Effector memory CD8-positive, alpha-beta T cell (primary cell): ENCODE data around the gene GLP1R.
"Not testable (repeated sequence)": the region's sequence is repeated elsewhere in the genome, so short reads cannot be mapped to it uniquely, and the experiment has no call there.

Experiments
- ATAC-seq: fragments of 150-1000 bp; cut with Tn5 transposase; replicated peaks from 2 replicates; pipeline ENCODE4 v1.10.0; 2021; ENCODE audit warnings: mild to moderate bottlenecking, moderate library complexity
- DNase-seq, 3 experiments: peaks; one replicate each; pipeline ENCODE4 v3.0.0; 2021
- H3K27ac Mint-ChIP-seq, 2 donors: one replicate each; pipeline ENCODE4 v1.8.0; 2022; ENCODE audit warnings: mild to moderate bottlenecking in 2 of 2, mixed read lengths in 2 of 2, moderate library complexity in 2 of 2
- H3K27me3 Mint-ChIP-seq, 2 donors: one replicate each; pipeline ENCODE4 v1.8.0; 2022; ENCODE audit warnings: mixed read lengths in 2 of 2
- H3K36me3 Mint-ChIP-seq: one replicate; pipeline ENCODE4 v1.8.0; 2022; ENCODE audit warnings: mild to moderate bottlenecking, moderate library complexity, mixed read lengths; ENCODE audit not compliant: insufficient read depth
- H3K4me1 Mint-ChIP-seq, 2 donors: one replicate each; pipeline ENCODE4 v1.8.0; 2022; ENCODE audit warnings: low read depth in 2 of 2, mixed read lengths in 2 of 2
- H3K4me3 Mint-ChIP-seq, 2 donors: one replicate each; pipeline ENCODE4 v1.8.0; 2022; ENCODE audit warnings: mild to moderate bottlenecking in 2 of 2, mixed read lengths in 2 of 2, moderate library complexity in 2 of 2
- H3K9me3 Mint-ChIP-seq, 2 donors: one replicate each; pipeline ENCODE4 v1.8.0; 2022; ENCODE audit warnings: mixed read lengths in 2 of 2

GLP1R gene

DNA sequence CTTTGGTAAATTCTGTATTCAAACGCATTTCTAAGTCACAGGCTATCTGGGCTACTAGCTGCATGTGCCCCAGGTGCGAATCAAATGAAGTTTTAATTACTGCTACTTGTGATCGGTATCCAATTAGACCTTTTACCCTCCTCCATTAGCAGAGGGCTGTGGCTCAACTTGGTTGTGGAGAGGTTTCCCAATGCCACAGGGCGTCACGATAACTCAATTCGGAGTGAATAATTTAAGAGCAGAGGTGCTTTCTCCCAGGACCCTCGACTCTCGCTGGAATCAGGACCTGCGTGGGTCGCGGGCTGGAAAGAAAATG lies 65.8 kb downstream of the GLP1R start:
- H3K27me3 Mint-ChIP-seq = no peaks in the 10 kb centered on the region
- H3K4me3 Mint-ChIP-seq = peak overlapping the region; percentile 89 to 95
- peak overlapping the region; percentile 90 to 93 for H3K27ac Mint-ChIP-seq
- H3K36me3 Mint-ChIP-seq = peaks cover 7% of the 10 kb centered on the region
- DNase-seq (no peak), ATAC-seq (peak; percentile 9)
- peaks cover 25 to 34% of the 10 kb centered on the region in 2 donors for H3K4me1 Mint-ChIP-seq
- no peaks in the 10 kb centered on the region for H3K9me3 Mint-ChIP-seq

DNA sequence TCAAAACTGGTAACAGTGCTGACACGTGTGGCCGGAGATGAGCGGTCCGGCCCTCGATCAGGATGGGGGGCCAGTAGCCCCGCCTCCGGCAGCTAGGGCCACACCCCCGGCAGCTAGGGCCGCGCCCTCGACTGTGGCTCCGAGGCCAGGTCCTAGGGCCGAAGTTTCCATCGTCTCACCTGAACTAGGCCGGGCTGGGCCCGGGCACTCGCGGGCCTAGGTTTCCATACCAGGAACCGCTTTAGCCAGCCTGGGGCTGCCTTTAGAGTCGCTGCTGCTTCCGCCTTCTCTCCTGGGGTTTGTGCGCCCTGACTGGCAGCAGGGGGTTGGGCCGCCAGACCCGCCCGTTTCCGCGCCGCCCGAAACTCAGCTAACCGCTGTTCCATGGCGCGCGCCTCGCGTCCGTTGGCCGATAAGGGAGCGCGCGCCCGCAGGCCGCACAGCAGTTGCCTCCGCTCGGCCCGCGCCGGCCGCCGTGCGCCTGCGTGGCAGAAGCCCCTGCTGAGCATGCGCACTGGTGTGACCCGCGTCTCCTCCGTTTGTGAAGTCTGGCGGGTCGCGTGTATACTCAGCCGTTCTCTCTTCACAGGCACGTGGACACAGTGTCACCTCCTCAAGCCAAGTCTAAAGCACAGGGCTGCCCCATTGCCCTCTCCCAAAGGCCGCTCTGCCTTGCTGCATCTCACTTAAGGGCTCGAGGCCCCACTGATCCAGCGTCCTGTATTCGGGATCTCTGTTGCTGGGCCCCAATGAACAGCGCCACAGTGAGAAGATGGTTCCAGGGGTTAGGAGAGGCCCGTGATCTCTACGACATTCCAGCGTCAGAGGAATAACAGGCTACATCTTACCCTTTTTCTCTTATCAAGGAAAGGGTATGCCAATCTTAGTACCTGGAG lies 66.4 kb downstream of the GLP1R start, which contains the start of gene SAYSD1:
TSS of gene SAYSD1 (minus strand) at position 483 of the 896 bp plus-strand sequence. CDS start at position 386, 97 bp downstream.
- Mint-ChIP-seq H3K27me3 (no peaks in the 10 kb centered on the region), H3K4me3 (peak within 1 kb of the TSS; percentile 89 to 95), H3K36me3 (peaks cover 7% of the 10 kb centered on the region), H3K9me3 (no peaks in the 10 kb centered on the region), H3K27ac (peak within 1 kb of the TSS; percentile 90 to 93), H3K4me1 (peaks cover 25 to 34% of the 10 kb centered on the region in 2 donors)
- DNase-seq = peak; percentile 88 to 91 (median 89)
- ATAC-seq = peak; percentile 89

DNA sequence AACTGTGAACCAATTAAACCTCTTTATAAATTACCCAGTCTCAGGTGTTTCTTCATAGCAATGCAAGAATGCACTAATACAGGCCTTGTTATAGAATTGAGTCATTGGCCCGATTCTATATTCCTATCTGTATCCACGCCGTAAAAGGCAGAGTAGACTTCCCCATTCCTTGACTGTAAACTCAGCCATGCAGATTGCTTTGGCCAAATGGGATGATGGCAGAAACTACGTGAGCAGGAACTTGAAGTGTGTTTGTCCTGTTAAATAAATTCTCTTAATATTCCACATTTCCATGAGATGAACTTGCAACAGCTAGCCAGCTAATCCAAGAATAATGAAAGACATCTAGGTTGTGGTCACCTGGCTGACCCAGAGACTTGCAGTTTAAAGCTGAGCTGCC lies 70.3 kb downstream of the GLP1R start:
- H3K9me3 Mint-ChIP-seq = no peaks in the 10 kb centered on the region
- H3K27me3 Mint-ChIP-seq = peaks cover 7 to 18% of the 10 kb centered on the region in 2 donors
- H3K4me3 Mint-ChIP-seq = no peak overlapping the region
- DNase-seq = no peak
- ATAC-seq = no peak
- peaks cover 7% of the 10 kb centered on the region for H3K36me3 Mint-ChIP-seq
- H3K4me1 Mint-ChIP-seq = peaks cover 8 to 11% of the 10 kb centered on the region in 2 donors
- no peak overlapping the region for H3K27ac Mint-ChIP-seq

DNA sequence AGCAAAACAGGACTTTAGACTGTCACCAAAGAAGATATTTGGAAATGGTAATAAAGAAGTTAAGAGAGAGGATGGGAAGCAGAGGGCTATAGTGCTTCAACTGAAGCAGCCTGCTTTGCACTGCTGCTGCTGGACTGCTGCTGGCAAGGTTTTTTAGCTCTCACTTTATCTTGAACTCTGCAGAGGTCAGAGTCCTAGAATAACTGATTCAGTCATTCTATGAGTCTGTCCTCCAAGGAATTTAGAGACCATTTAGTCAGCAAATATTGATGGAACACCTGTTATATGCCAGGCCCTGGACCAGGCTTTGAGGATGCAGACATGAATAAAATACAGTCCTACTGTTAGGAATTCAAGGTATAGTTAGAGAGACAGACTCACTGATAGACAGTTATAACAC lies 75.5 kb downstream of the GLP1R start:
- DNase-seq = no peak
- H3K27me3 Mint-ChIP-seq = peaks cover 20 to 35% of the 10 kb centered on the region in 2 donors
- no peaks in the 10 kb centered on the region for H3K36me3 Mint-ChIP-seq
- no peak overlapping the region for H3K27ac Mint-ChIP-seq
- no peak overlapping the region for H3K4me3 Mint-ChIP-seq
- no peak for ATAC-seq
- H3K4me1 Mint-ChIP-seq = no peaks in the 10 kb centered on the region
- no peaks in the 10 kb centered on the region for H3K9me3 Mint-ChIP-seq

DNA sequence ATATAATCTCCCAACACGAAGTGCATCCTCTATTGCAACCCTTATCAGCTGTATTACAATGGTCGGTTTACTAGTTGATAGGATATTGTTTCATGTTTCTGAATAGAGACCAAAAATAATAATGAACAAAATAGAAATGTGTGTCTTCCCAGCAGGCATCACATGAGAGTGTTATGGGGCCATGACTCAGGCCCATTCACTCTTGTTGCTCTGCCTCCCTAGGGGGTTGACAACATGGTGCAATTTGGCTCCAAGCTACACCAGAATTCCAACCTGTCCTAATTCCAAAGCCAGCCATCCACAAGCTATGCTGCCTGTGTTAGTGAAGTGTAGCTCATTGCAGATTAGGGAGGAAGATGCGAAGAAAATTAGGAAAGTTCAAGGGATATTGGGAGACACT lies 79.5 kb downstream of the GLP1R start:
- no peak overlapping the region for H3K4me3 Mint-ChIP-seq
- ATAC-seq (no peak), DNase-seq (no peak)
- no peak overlapping the region for H3K27ac Mint-ChIP-seq
- H3K36me3 Mint-ChIP-seq = no peaks in the 10 kb centered on the region
- H3K27me3 Mint-ChIP-seq = peaks cover 30 to 31% of the 10 kb centered on the region in 2 donors
- H3K9me3 Mint-ChIP-seq = peaks cover 0 to 1% of the 10 kb centered on the region in 2 donors
- H3K4me1 Mint-ChIP-seq = no peaks in the 10 kb centered on the region

DNA sequence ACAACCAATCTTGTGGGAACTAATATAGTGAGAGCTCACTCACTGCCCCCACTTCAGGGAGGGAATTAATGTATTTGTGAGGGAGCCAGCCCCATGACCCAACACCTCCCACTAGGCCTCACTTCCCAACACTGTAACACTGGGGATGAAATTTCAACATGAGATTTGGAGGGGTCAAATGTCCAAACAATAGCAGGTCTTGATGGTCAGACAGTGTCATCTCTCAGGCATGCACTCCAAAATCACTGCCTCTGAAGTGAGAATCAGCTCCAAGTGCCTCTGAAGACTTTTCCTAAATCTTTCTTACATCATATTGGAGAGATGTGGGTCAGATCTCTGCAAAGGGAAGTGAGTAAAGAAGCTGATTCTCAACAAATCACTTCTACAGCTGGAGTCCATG lies 80.3 kb downstream of the GLP1R start:
- H3K27me3 Mint-ChIP-seq = peaks cover 30 to 31% of the 10 kb centered on the region in 2 donors
- no peaks in the 10 kb centered on the region for H3K36me3 Mint-ChIP-seq
- no peak overlapping the region for H3K27ac Mint-ChIP-seq
- H3K4me3 Mint-ChIP-seq = no peak overlapping the region
- ATAC-seq (no peak), DNase-seq (no peak)
- H3K4me1 Mint-ChIP-seq = no peaks in the 10 kb centered on the region
- H3K9me3 Mint-ChIP-seq = peaks cover 0 to 1% of the 10 kb centered on the region in 2 donors

DNA sequence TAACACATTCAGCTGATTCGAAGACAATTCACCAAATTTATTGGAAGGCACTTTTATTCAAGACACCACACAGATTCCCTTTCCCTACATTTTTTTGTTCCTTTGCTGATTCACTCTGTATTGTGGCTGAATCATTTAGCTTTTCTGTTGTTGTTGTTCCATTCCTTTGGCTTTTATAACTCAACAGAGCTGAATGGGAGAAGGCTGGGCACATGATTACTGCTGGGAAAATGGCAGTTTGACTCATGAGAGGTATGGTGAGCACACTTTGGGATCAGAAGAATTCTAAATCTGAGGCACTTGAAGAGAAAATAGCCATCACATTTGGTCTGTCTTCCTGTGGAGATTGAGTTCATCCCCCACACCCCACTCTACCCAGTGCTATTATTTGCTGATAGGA lies 82.1 kb downstream of the GLP1R start:
- Mint-ChIP-seq H3K27me3 (peaks cover 24 to 27% of the 10 kb centered on the region in 2 donors), H3K27ac (no peak overlapping the region), H3K9me3 (peaks cover 0 to 1% of the 10 kb centered on the region in 2 donors), H3K36me3 (no peaks in the 10 kb centered on the region), H3K4me3 (no peak overlapping the region), H3K4me1 (no peaks in the 10 kb centered on the region)
- ATAC-seq = no peak
- DNase-seq = no peak

DNA sequence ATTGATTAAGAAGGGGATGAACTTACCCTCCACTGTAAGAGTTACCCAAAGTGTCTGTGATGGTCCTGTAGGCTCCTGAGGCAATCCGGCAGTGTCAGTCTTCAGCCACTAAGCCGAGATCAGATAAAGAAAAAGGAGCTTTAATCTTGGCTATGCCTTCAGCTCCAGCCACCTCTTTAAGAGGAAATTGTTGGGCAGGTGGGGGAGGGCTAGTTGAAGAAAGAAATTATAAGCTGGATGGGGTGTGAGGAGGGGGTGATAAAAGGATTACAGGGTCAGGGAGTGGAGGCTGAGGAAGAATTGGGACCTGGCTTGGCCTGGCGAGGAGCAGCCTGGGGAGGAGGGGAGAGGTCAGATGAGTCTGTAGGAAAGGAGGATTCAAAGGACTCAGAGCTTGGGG lies 86.2 kb downstream of the GLP1R start:
- not testable (repeated sequence) for H3K9me3 Mint-ChIP-seq, DNase-seq, H3K4me3 Mint-ChIP-seq, ATAC-seq, H3K36me3 Mint-ChIP-seq, H3K4me1 Mint-ChIP-seq, H3K27ac Mint-ChIP-seq
- H3K27me3 Mint-ChIP-seq = peaks cover 15 to 29% of the 10 kb centered on the region in 2 donors

DNA sequence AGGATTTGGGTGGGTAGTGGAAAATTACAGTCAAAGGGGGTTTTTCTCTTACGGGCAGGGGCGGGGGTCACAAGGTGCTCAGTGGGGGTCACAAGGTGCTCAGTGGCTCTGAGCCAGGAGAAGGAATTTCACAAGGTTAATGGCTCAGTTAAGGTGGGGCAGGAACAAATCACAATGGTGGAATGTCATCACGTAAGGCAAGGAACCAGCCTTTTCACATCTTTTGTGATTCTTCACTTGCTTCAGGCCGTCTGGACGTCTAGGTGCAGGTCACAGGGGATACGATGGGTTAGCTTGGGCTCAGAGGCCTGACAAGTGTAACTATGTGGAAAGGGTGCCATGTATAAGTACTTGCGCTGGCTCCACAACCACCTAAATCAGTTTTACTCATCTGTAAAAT lies 87.6 kb downstream of the GLP1R start:
- not testable (repeated sequence) for DNase-seq, H3K4me1 Mint-ChIP-seq, H3K4me3 Mint-ChIP-seq, H3K9me3 Mint-ChIP-seq, H3K27ac Mint-ChIP-seq, H3K36me3 Mint-ChIP-seq, ATAC-seq
- peaks cover 30 to 36% of the 10 kb centered on the region in 2 donors for H3K27me3 Mint-ChIP-seq

DNA sequence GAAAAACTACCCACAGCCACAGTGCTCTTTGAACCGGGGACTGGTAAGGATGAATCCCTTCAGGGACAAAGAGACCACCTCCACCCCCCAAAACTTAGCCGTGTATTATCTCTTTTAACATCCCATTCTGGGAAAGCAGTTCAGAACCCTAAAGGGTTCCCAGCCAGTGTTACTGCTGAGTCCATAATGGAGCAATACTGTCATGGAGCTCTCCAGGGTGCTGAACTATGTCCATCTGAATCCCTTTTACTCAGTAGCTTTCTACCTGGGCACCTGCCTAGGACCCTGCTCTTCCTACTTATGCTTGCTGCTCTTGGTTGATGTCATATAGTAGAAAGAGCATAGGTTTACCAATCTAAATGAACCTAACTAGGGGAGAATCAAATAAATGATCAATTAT lies 88.7 kb downstream of the GLP1R start:
- Mint-ChIP-seq H3K9me3 (peaks cover 0 to 3% of the 10 kb centered on the region in 2 donors), H3K27me3 (peaks cover 24 to 30% of the 10 kb centered on the region in 2 donors), H3K4me1 (no peaks in the 10 kb centered on the region), H3K27ac (no peak overlapping the region), H3K36me3 (no peaks in the 10 kb centered on the region), H3K4me3 (no peak overlapping the region)
- no peak for ATAC-seq
- peak; percentile 14 to 27 (median 25) for DNase-seq
